HepG2 (cell line): ENCODE measurements around the gene CACNA1C. TPM values are rescaled to one million over a fixed set of nuclear protein-coding genes. Genes with fewer than 3 reads are reported as not detected.

Source experiments
- ATAC-seq: fragments of 200-7000 bp; cut with Tn5 transposase; 3 replicates; pipeline ENCODE4 v1.9.1; 2020; ENCODE audit warnings: mild to moderate bottlenecking, moderate library complexity
- BruUV-seq: library from RNA; stranded (reverse); fragments of 400-500 nt; replicated peaks from 2 replicates; lab custom pipeline; 2021; lab: Mats Ljungman, UMichigan
- CTCF ChIA-PET: fragments of 300-600 bp; formaldehyde crosslinking; extraction: SDS; loops from one replicate; lab custom pipeline; 2021; ENCODE audit warnings: low total read pairs, inconsistent platforms, low intra/inter-chr PET ratio; lab: Yijun Ruan, JAX
- POLR2A ChIA-PET: fragments of 350-600 bp; sonication (Branson Sonifier 250); formaldehyde crosslinking; loops from one replicate; lab custom pipeline; 2020; ENCODE audit warnings: antibody characterized with exemption, inconsistent platforms; lab: Yijun Ruan, JAX
- DNase-seq: peaks from one replicate; pipeline ENCODE4 v3.0.0-alpha.2; 2015; ENCODE audit warnings: low spot score
- FAIRE-seq: peaks from 3 replicates; lab custom pipeline; 2011; peaks lifted over from hg19 to GRCh38; lab: Jason Lieb, UNC
- H2AFZ ChIP-seq: one replicate; pipeline ENCODE4 v1.6.1; 2011; ENCODE audit warnings: low read length, inconsistent platforms
- H3K27ac ChIP-seq: fragments of 300-600 bp; 3 replicates; pipeline ENCODE4 v1.8.0; 2011; ENCODE audit warnings: mixed run types, mild to moderate bottlenecking, mixed read lengths, low read length, inconsistent platforms; ENCODE audit not compliant: insufficient read depth; ENCODE audit errors: extremely low read length
- H3K27me3 ChIP-seq, 2 experiments: fragments of 200-600 bp in 1 of 2; 2 replicates in 1 of 2; 3 replicates in 1 of 2; pipeline versions ENCODE4 v1.6.0 to v1.8.0; 2011; ENCODE audit warnings: low read length in 2 of 2, mild to moderate bottlenecking in 2 of 2, moderate library complexity in 2 of 2, inconsistent platforms in 1 of 2; ENCODE audit not compliant: insufficient read depth in 2 of 2, control insufficient read depth in 1 of 2
- H3K36me3 ChIP-seq, 2 experiments: fragments of 200-600 bp in 1 of 2; replicated peaks in 1 of 2; 2 replicates in 1 of 2; 3 replicates in 1 of 2; pipeline versions ENCODE4 v1.5.1 to v1.8.0; 2011; ENCODE audit warnings: low read length in 2 of 2, inconsistent platforms in 1 of 2; ENCODE audit not compliant: insufficient read depth in 2 of 2, control insufficient read depth in 1 of 2
- H3K4me1 ChIP-seq: 2 replicates; pipeline ENCODE4 v1.5.1; 2012; ENCODE audit warnings: low read length, inconsistent platforms; ENCODE audit not compliant: insufficient read depth
- H3K4me2 ChIP-seq: 2 replicates; pipeline ENCODE4 v1.6.0; 2011; ENCODE audit warnings: low read depth, low read length, inconsistent platforms
- H3K4me3 ChIP-seq, 3 experiments: fragments of 200-600 bp in 1 of 3; sonication (generic), shearing (Covaris generic) in 1 of 3; replicated peaks in 1 of 3; 2 replicates each; pipeline ENCODE4 v1.5.1; 2011 to 2016; ENCODE audit warnings: low read length in 3 of 3, inconsistent platforms in 2 of 3, low read depth in 2 of 3, mild to moderate bottlenecking in 2 of 3, control low read depth in 1 of 3, mixed read lengths in 1 of 3; ENCODE audit not compliant: insufficient read depth in 1 of 3
- H3K79me2 ChIP-seq: one replicate; pipeline ENCODE4 v1.6.1; 2011; ENCODE audit warnings: low read length, inconsistent platforms; ENCODE audit not compliant: insufficient read depth
- H3K9ac ChIP-seq: 2 replicates; pipeline ENCODE4 v1.6.0; 2011; ENCODE audit warnings: mild to moderate bottlenecking, low read depth, low read length, inconsistent platforms; ENCODE audit not compliant: insufficient read depth
- H3K9me3 ChIP-seq: 2 replicates; pipeline ENCODE4 v1.5.1; 2012; ENCODE audit warnings: mild to moderate bottlenecking, low read length
- H4K20me1 ChIP-seq: 2 replicates; pipeline ENCODE4 v1.6.0; 2011; ENCODE audit warnings: inconsistent platforms, mild to moderate bottlenecking, low read length, moderate library complexity; ENCODE audit not compliant: insufficient read depth
- AGO2 ChIP-seq: fragments of 200-400 bp; formaldehyde crosslinking; optimal IDR thresholded peaks from 2 replicates; pipeline ENCODE3; 2017; ENCODE audit warnings: mild to moderate bottlenecking, low read depth, low read length, moderate library complexity
- EEA1 ChIP-seq: sonication (generic); formaldehyde crosslinking; IDR thresholded peaks from 2 replicates; pipeline ENCODE4 v1.5.1; 2020; ENCODE audit warnings: mild to moderate bottlenecking, missing genetic modification reagents, borderline replicate concordance
- ELF1 ChIP-seq: sonication (generic); formaldehyde crosslinking; IDR thresholded peaks from 2 replicates; pipeline ENCODE4 v1.4.0; 2020; ENCODE audit warnings: missing genetic modification reagents
- FOXK1 ChIP-seq: sonication (generic); formaldehyde crosslinking; IDR thresholded peaks from 2 replicates; pipeline ENCODE4 v1.4.0; 2020; ENCODE audit warnings: low read depth, missing genetic modification reagents, borderline replicate concordance
- PBX2 ChIP-seq: IDR thresholded peaks from 2 replicates; pipeline ENCODE4 v1.6.1; 2016; ENCODE audit warnings: control low read depth
- TRAFD1 ChIP-seq: sonication (generic); formaldehyde crosslinking; IDR thresholded peaks from 2 replicates; pipeline ENCODE4 v1.5.1; 2020; ENCODE audit warnings: missing genetic modification reagents, mild to moderate bottlenecking, borderline replicate concordance
- ZBTB7B ChIP-seq: sonication (generic); formaldehyde crosslinking; IDR thresholded peaks from 2 replicates; pipeline ENCODE4 v1.4.0; 2020; ENCODE audit warnings: missing genetic modification reagents
- ZKSCAN5 ChIP-seq: sonication (generic); formaldehyde crosslinking; IDR thresholded peaks from 2 replicates; pipeline ENCODE4 v1.5.1; 2020; ENCODE audit warnings: mild to moderate bottlenecking, missing genetic modification reagents
- ZNF18 ChIP-seq: sonication (generic); formaldehyde crosslinking; IDR thresholded peaks from 2 replicates; pipeline ENCODE4 v1.8.0; 2022; ENCODE audit warnings: mild to moderate bottlenecking, missing genetic modification reagents; ENCODE audit not compliant: insufficient replicate concordance
- ZNF337 ChIP-seq: sonication (generic); formaldehyde crosslinking; IDR thresholded peaks from 2 replicates; pipeline ENCODE4 v1.5.1; 2020; ENCODE audit warnings: missing genetic modification reagents, low read depth, mild to moderate bottlenecking, borderline replicate concordance
- ZNF432 ChIP-seq: sonication (generic); formaldehyde crosslinking; IDR thresholded peaks from 2 replicates; pipeline ENCODE4 v1.5.0; 2020; ENCODE audit warnings: missing genetic modification reagents, mild to moderate bottlenecking, borderline replicate concordance
- ZNF839 ChIP-seq: sonication (generic); formaldehyde crosslinking; IDR thresholded peaks from 2 replicates; pipeline ENCODE4 v1.4.0; 2020; ENCODE audit warnings: missing genetic modification reagents, mild to moderate bottlenecking, borderline replicate concordance
- WGBS: methylation state at CpG from one replicate; pipeline ENCODE4 v1.1.6; 2017; ENCODE audit warnings: low lambda C conversion rate; 5-methylcytosine and 5-hydroxymethylcytosine counted together
- in situ Hi-C: cut with HindIII; loops from 2 replicates; pipeline ENCODE4 v1.10.0; 2017; ENCODE audit warnings: low pct_unique_long_range_greater_than_20kb; ENCODE audit not compliant: extremely low pct_ligation_motif_present
- intact Hi-C: fragments of 100-400 bp; cut with micrococcal nuclease; formaldehyde crosslinking; loops from one replicate; pipeline ENCODE4 v1.10.0; 2022; ENCODE audit not compliant: unreplicated experiment
- polyA plus RNA-seq, 8 experiments: library from polyadenylated mRNA; depleted of rRNA in 3 of 8; stranded (reverse) in 7 of 8; unstranded in 1 of 8; fragments of >200 nt; fragmentation: Illumina TruSeq in 4 of 8; extraction: Trizol in 4 of 8; gene quantifications; 2 replicates each; pipeline versions ENCODE4 v1.2.1 to v1.2.3, GENCODE V29; 2011 to 2016; ENCODE audit warnings: low read depth in 4 of 8, missing spikeins in 1 of 8, mixed read lengths in 1 of 8; ENCODE audit not compliant: insufficient read depth in 1 of 8
- total RNA-seq, 5 experiments: library from RNA; depleted of rRNA; stranded (reverse); fragments of >200 nt; fragmentation: Illumina TruSeq; extraction: Trizol; gene quantifications; 2 replicates each; pipeline ENCODE4 v1.2.3, GENCODE V29; 2016; ENCODE audit warnings: low read depth in 1 of 5

Gene CACNA1C
- total and polyA plus RNA-seq, 2 of the 13 experiments (the other 11 are each of a cell fraction or from before 2014, with no cell fraction given): not detected

- H3K4me2 ChIP-seq: no peak overlapping the region
- no peak for TF ChIP-seq ZNF18 (CRISPR knock-in tag)
- no peak for TF ChIP-seq ZNF337 (CRISPR knock-in tag)
- no peak for TF ChIP-seq ELF1 (CRISPR knock-in tag)
- no peak for TF ChIP-seq ZBTB7B
- TF ChIP-seq FOXK1: no peak
- no peak for TF ChIP-seq ZKSCAN5 (CRISPR knock-in tag)
- no peak for TF ChIP-seq AGO2
- TF ChIP-seq EEA1 (CRISPR knock-in tag): no peak
- no peak for TF ChIP-seq ZNF839 (CRISPR knock-in tag)
- TF ChIP-seq ZNF432 (CRISPR knock-in tag): no peak
- TF ChIP-seq PBX2 (CRISPR knock-in tag): no peak
- TF ChIP-seq TRAFD1 (CRISPR knock-in tag): no peak
- H3K79me2 ChIP-seq: no peaks in the 10 kb centered on the region
- no peak for FAIRE-seq
- POLR2A ChIA-PET: no interaction called here
- 36% methylated on average over 5 of the region's 6 CpGs for WGBS
- CTCF ChIA-PET: no interaction called here
- H3K9me3 ChIP-seq: no peaks in the 10 kb centered on the region
- H4K20me1 ChIP-seq: no peaks in the 10 kb centered on the region
- H2AFZ ChIP-seq: no peak overlapping the region
- no peaks in the 10 kb centered on the region for H3K36me3 ChIP-seq
- DNase-seq: no peak
- H3K27me3 ChIP-seq: peaks cover 0 to 21% of the 10 kb centered on the region in 2 experiments; a peak in 3 of 5 replicates
- no TSS peak for BruUV-seq
- no peak for ATAC-seq
- H3K4me3 ChIP-seq: no peak overlapping the region
- H3K4me1 ChIP-seq: no peaks in the 10 kb centered on the region
- H3K27ac ChIP-seq: no peak overlapping the region
- intact Hi-C loops (no loop called here), in situ Hi-C loops (no loop called here)
- no peak overlapping the region for H3K9ac ChIP-seq
These were observed 40.1 kb downstream of the CACNA1C start for GRCh38 chr12:2092890-2093289.
